Cardiac fibroblast (primary cell): ENCODE measurements around the gene GRIA4.

ENCODE experiments used
- DNase-seq, 2 donors: peaks; one replicate each; pipeline versions ENCODE4 v3.0.0 to v3.0.0-alpha.2; 2010; ENCODE audit warnings: low read depth in 2 of 2
- H3K4me3 ChIP-seq, 2 donors: replicated peaks in 1 of 2; 1 replicate in 1 of 2; 2 replicates in 1 of 2; pipeline ENCODE4 v1.5.1; 2011; ENCODE audit warnings: low read depth in 2 of 2, low read length in 2 of 2, mild to moderate bottlenecking in 2 of 2, moderate library complexity in 1 of 2
- CTCF ChIP-seq: IDR thresholded peaks from one replicate; pipeline ENCODE4 v1.5.1; 2011; ENCODE audit warnings: low read depth, mild to moderate bottlenecking, low read length, inconsistent platforms

GRIA4 gene

GRCh38 chr11:105609832-105610781 is at the start of gene GRIA4:
TSS of gene GRIA4 (plus strand) at chr11:105610073. CDS start at chr11:105610998, 925 bp downstream.
- H3K4me3 ChIP-seq, result peak within 1 kb of the TSS; percentile 37 to 41
- DNase-seq, result peak; percentile 32 to 40

GRCh38 chr11:105573091-105573490 is 36.8 kb upstream of the GRIA4 start:
- no peak overlapping the region for H3K4me3 ChIP-seq
- TF ChIP-seq CTCF, result no peak
- peak in 1 of 2 donors; percentile 20 for DNase-seq

More at GRCh38 chr11:105609832-105610781, at the start of gene GRIA4:
- no peak for TF ChIP-seq CTCF

- peak in 1 of 2 donors; percentile 1 for DNase-seq
- no peak for TF ChIP-seq CTCF
- no peak overlapping the region for H3K4me3 ChIP-seq
Measured at GRCh38 chr11:105574974-105575373, 34.9 kb upstream of the GRIA4 start.

GRCh38 chr11:105577641-105578040 is 32.2 kb upstream of the GRIA4 start:
- DNase-seq, result peak; percentile 30 to 32
- H3K4me3 ChIP-seq, result no peak overlapping the region

GRCh38 chr11:105579111-105579510 is 30.8 kb upstream of the GRIA4 start:
- H3K4me3 ChIP-seq, result no peak overlapping the region
- DNase-seq, result no peak
- TF ChIP-seq CTCF, result no peak

More at GRCh38 chr11:105577641-105578040, 32.2 kb upstream of the GRIA4 start:
- peak; percentile 19 for TF ChIP-seq CTCF

GRCh38 chr11:105582497-105582896 is 27.4 kb upstream of the GRIA4 start:
- DNase-seq, result peak in 1 of 2 donors; percentile 11
- H3K4me3 ChIP-seq, result no peak overlapping the region
- TF ChIP-seq CTCF, result no peak
